HepG2 (cell line): ENCODE measurements around the gene C6orf132. TPM values are rescaled to one million over a fixed set of nuclear protein-coding genes. Genes with fewer than 3 reads are reported as not detected.

ENCODE experiments used
- ATAC-seq: fragments of 200-7000 bp; cut with Tn5 transposase; 3 replicates; pipeline ENCODE4 v1.9.1; 2020; ENCODE audit warnings: mild to moderate bottlenecking, moderate library complexity
- BruUV-seq: library from RNA; stranded (reverse); fragments of 400-500 nt; replicated peaks from 2 replicates; lab custom pipeline; 2021; lab: Mats Ljungman, UMichigan
- CTCF ChIA-PET: fragments of 300-600 bp; formaldehyde crosslinking; extraction: SDS; loops from one replicate; lab custom pipeline; 2021; ENCODE audit warnings: low total read pairs, inconsistent platforms, low intra/inter-chr PET ratio; lab: Yijun Ruan, JAX
- POLR2A ChIA-PET: fragments of 350-600 bp; sonication (Branson Sonifier 250); formaldehyde crosslinking; loops from one replicate; lab custom pipeline; 2020; ENCODE audit warnings: antibody characterized with exemption, inconsistent platforms; lab: Yijun Ruan, JAX
- DNase-seq: peaks from one replicate; pipeline ENCODE4 v3.0.0-alpha.2; 2015; ENCODE audit warnings: low spot score
- FAIRE-seq: peaks from 3 replicates; lab custom pipeline; 2011; peaks lifted over from hg19 to GRCh38; lab: Jason Lieb, UNC
- H2AFZ ChIP-seq: one replicate; pipeline ENCODE4 v1.6.1; 2011; ENCODE audit warnings: low read length, inconsistent platforms
- H3K27ac ChIP-seq: fragments of 300-600 bp; 3 replicates; pipeline ENCODE4 v1.8.0; 2011; ENCODE audit warnings: mixed run types, mild to moderate bottlenecking, mixed read lengths, low read length, inconsistent platforms; ENCODE audit not compliant: insufficient read depth; ENCODE audit errors: extremely low read length
- H3K27me3 ChIP-seq, 2 experiments: fragments of 200-600 bp in 1 of 2; 2 replicates in 1 of 2; 3 replicates in 1 of 2; pipeline versions ENCODE4 v1.6.0 to v1.8.0; 2011; ENCODE audit warnings: low read length in 2 of 2, mild to moderate bottlenecking in 2 of 2, moderate library complexity in 2 of 2, inconsistent platforms in 1 of 2; ENCODE audit not compliant: insufficient read depth in 2 of 2, control insufficient read depth in 1 of 2
- H3K36me3 ChIP-seq, 2 experiments: fragments of 200-600 bp in 1 of 2; replicated peaks in 1 of 2; 2 replicates in 1 of 2; 3 replicates in 1 of 2; pipeline versions ENCODE4 v1.5.1 to v1.8.0; 2011; ENCODE audit warnings: low read length in 2 of 2, inconsistent platforms in 1 of 2; ENCODE audit not compliant: insufficient read depth in 2 of 2, control insufficient read depth in 1 of 2
- H3K4me1 ChIP-seq: 2 replicates; pipeline ENCODE4 v1.5.1; 2012; ENCODE audit warnings: low read length, inconsistent platforms; ENCODE audit not compliant: insufficient read depth
- H3K4me2 ChIP-seq: 2 replicates; pipeline ENCODE4 v1.6.0; 2011; ENCODE audit warnings: low read depth, low read length, inconsistent platforms
- H3K4me3 ChIP-seq, 3 experiments: fragments of 200-600 bp in 1 of 3; sonication (generic), shearing (Covaris generic) in 1 of 3; replicated peaks in 1 of 3; 2 replicates each; pipeline ENCODE4 v1.5.1; 2011 to 2016; ENCODE audit warnings: low read length in 3 of 3, inconsistent platforms in 2 of 3, low read depth in 2 of 3, mild to moderate bottlenecking in 2 of 3, control low read depth in 1 of 3, mixed read lengths in 1 of 3; ENCODE audit not compliant: insufficient read depth in 1 of 3
- H3K79me2 ChIP-seq: one replicate; pipeline ENCODE4 v1.6.1; 2011; ENCODE audit warnings: low read length, inconsistent platforms; ENCODE audit not compliant: insufficient read depth
- H3K9ac ChIP-seq: 2 replicates; pipeline ENCODE4 v1.6.0; 2011; ENCODE audit warnings: mild to moderate bottlenecking, low read depth, low read length, inconsistent platforms; ENCODE audit not compliant: insufficient read depth
- H3K9me3 ChIP-seq: 2 replicates; pipeline ENCODE4 v1.5.1; 2012; ENCODE audit warnings: mild to moderate bottlenecking, low read length
- H4K20me1 ChIP-seq: 2 replicates; pipeline ENCODE4 v1.6.0; 2011; ENCODE audit warnings: inconsistent platforms, mild to moderate bottlenecking, low read length, moderate library complexity; ENCODE audit not compliant: insufficient read depth
- FOXO4 ChIP-seq: sonication (generic); formaldehyde crosslinking; conservative IDR thresholded peaks from 2 replicates; pipeline ENCODE4 v1.8.1; 2023; ENCODE audit warnings: missing genetic modification reagents
- HCFC1 ChIP-seq: fragments of 150-350 bp; IDR thresholded peaks from 2 replicates; pipeline ENCODE4 v1.6.1; 2014; ENCODE audit warnings: low read depth, low read length
- HNF4A ChIP-seq: sonication (generic); formaldehyde crosslinking; IDR thresholded peaks from 2 replicates; pipeline ENCODE4 v1.4.0; 2020; ENCODE audit warnings: missing genetic modification reagents
- HNF4G ChIP-seq, 2 experiments: sonication (generic) in 1 of 2; formaldehyde crosslinking in 1 of 2; IDR thresholded peaks; 2 replicates each; pipeline versions ENCODE4 v1.4.0 to v1.6.1; 2011 to 2020; ENCODE audit warnings: borderline replicate concordance in 2 of 2, low read depth in 2 of 2, mild to moderate bottlenecking in 2 of 2, low read length in 1 of 2, missing genetic modification reagents in 1 of 2, moderate library complexity in 1 of 2
- PAXIP1 ChIP-seq: sonication (generic); formaldehyde crosslinking; conservative IDR thresholded peaks from 2 replicates; pipeline ENCODE4 v1.4.0; 2020; ENCODE audit warnings: mild to moderate bottlenecking, missing genetic modification reagents, moderate library complexity
- POLR2A ChIP-seq, 2 experiments: IDR thresholded peaks; 2 replicates each; pipeline ENCODE4 v1.6.1; 2011; ENCODE audit warnings: low read depth in 2 of 2, low read length in 2 of 2, mild to moderate bottlenecking in 1 of 2, moderate library complexity in 1 of 2; ENCODE audit not compliant: insufficient read depth in 1 of 2
- SALL1 ChIP-seq: sonication (generic); formaldehyde crosslinking; IDR thresholded peaks from 2 replicates; pipeline ENCODE4 v1.8.0; 2022; ENCODE audit warnings: mild to moderate bottlenecking, missing genetic modification reagents
- TBX2 ChIP-seq: sonication (generic); formaldehyde crosslinking; IDR thresholded peaks from 2 replicates; pipeline ENCODE4 v1.5.0; 2020; ENCODE audit warnings: missing genetic modification reagents, mild to moderate bottlenecking, borderline replicate concordance
- THRA ChIP-seq: sonication (generic); formaldehyde crosslinking; IDR thresholded peaks from 2 replicates; pipeline ENCODE4 v1.4.0; 2020; ENCODE audit warnings: missing genetic modification reagents, borderline replicate concordance
- ZBTB21 ChIP-seq: sonication (generic); formaldehyde crosslinking; IDR thresholded peaks from 2 replicates; pipeline ENCODE4 v1.4.0; 2020; ENCODE audit warnings: missing genetic modification reagents
- ZFP37 ChIP-seq: sonication (generic); formaldehyde crosslinking; IDR thresholded peaks from 2 replicates; pipeline ENCODE4 v1.4.0; 2020; ENCODE audit warnings: missing genetic modification reagents, borderline replicate concordance
- ZNF772 ChIP-seq: sonication (generic); formaldehyde crosslinking; IDR thresholded peaks from 2 replicates; pipeline ENCODE4 v1.5.0; 2020; ENCODE audit warnings: mild to moderate bottlenecking, missing genetic modification reagents
- ZSCAN29 ChIP-seq: sonication (generic); formaldehyde crosslinking; conservative IDR thresholded peaks from 2 replicates; pipeline ENCODE4 v1.4.0; 2020; ENCODE audit warnings: mild to moderate bottlenecking, missing genetic modification reagents
- WGBS: methylation state at CpG from one replicate; pipeline ENCODE4 v1.1.6; 2017; ENCODE audit warnings: low lambda C conversion rate; 5-methylcytosine and 5-hydroxymethylcytosine counted together
- in situ Hi-C: cut with HindIII; loops from 2 replicates; pipeline ENCODE4 v1.10.0; 2017; ENCODE audit warnings: low pct_unique_long_range_greater_than_20kb; ENCODE audit not compliant: extremely low pct_ligation_motif_present
- intact Hi-C: fragments of 100-400 bp; cut with micrococcal nuclease; formaldehyde crosslinking; loops from one replicate; pipeline ENCODE4 v1.10.0; 2022; ENCODE audit not compliant: unreplicated experiment
- polyA plus RNA-seq, 8 experiments: library from polyadenylated mRNA; depleted of rRNA in 3 of 8; stranded (reverse) in 7 of 8; unstranded in 1 of 8; fragments of >200 nt; fragmentation: Illumina TruSeq in 4 of 8; extraction: Trizol in 4 of 8; gene quantifications; 2 replicates each; pipeline versions ENCODE4 v1.2.1 to v1.2.3, GENCODE V29; 2011 to 2016; ENCODE audit warnings: low read depth in 4 of 8, missing spikeins in 1 of 8, mixed read lengths in 1 of 8; ENCODE audit not compliant: insufficient read depth in 1 of 8
- total RNA-seq, 5 experiments: library from RNA; depleted of rRNA; stranded (reverse); fragments of >200 nt; fragmentation: Illumina TruSeq; extraction: Trizol; gene quantifications; 2 replicates each; pipeline ENCODE4 v1.2.3, GENCODE V29; 2016; ENCODE audit warnings: low read depth in 1 of 5

Gene C6orf132
- total and polyA plus RNA-seq, 2 of the 13 experiments (the other 11 are each of a cell fraction or from before 2014, with no cell fraction given): 0.78 to 3.0 TPM

GRCh38 chr6:42117843-42118161 is 24.6 kb downstream of the C6orf132 start (continued):
- TF ChIP-seq THRA (CRISPR knock-in tag): peak; percentile 26; the same call in 1 of the 2 replicates
- TF ChIP-seq TBX2 (CRISPR knock-in tag): peak; percentile 34; the same call in 1 of the 2 replicates
- TF ChIP-seq HCFC1: no peak
- no peak for TF ChIP-seq ZFP37 (CRISPR knock-in tag)
- 0 out of 2 replicates have a peak, but pooled peaks have one; percentile 54 for TF ChIP-seq ZNF772 (CRISPR knock-in tag)
- TF ChIP-seq ZSCAN29: 0 out of 2 replicates have a peak, but pooled peaks have one; percentile 17
- TF ChIP-seq, all 625 proteins: peak for 9

- intact Hi-C loops: no loop called here
- no peaks in the 10 kb centered on the region for H3K36me3 ChIP-seq
- peaks cover 43% of the 10 kb centered on the region for H3K4me1 ChIP-seq
- ChIA-PET CTCF (interaction anchor here (0.9 kb wide), 1 partner anchor 9 kb away, joined by 3 read pairs; no protein-coding TSS in a partner anchor), POLR2A (interaction anchor here (1.1 to 1.6 kb wide), 4 partner anchors 10 to 64 kb away, joined by 3 to 9 read pairs (median 4); partner anchors contain the start of gene TAF8)
- in situ Hi-C loops: no loop called here
- no peaks in the 10 kb centered on the region for H4K20me1 ChIP-seq
- H3K4me2 ChIP-seq: peak overlapping the region; percentile 16
- BruUV-seq: no TSS peak
- no peak overlapping the region for H3K27ac ChIP-seq
- ATAC-seq: no peak
- no peaks in the 10 kb centered on the region for H3K9me3 ChIP-seq
- 36% methylated on average over 5 of the region's 5 CpGs for WGBS
- FAIRE-seq: peak; percentile 30
- DNase-seq: peak; percentile 33
- no peak overlapping the region for H3K9ac ChIP-seq
- H3K4me3 ChIP-seq: no peak overlapping the region
- H3K79me2 ChIP-seq: no peaks in the 10 kb centered on the region
- no peak overlapping the region for H2AFZ ChIP-seq
- H3K27me3 ChIP-seq: no peaks in the 10 kb centered on the region
- TF ChIP-seq FOXO4 (CRISPR knock-in tag) (0 out of 2 replicates have a peak, but pooled peaks have one; percentile 66), HNF4G (IDR thresholded peaks at IDR 0.05; ENCODE audit: borderline replicate concordance, low read depth, low read length) (peak; percentile 43; the same call in 1 of the 2 replicates), HNF4G (CRISPR knock-in tag; IDR thresholded peaks at IDR 0.05; ENCODE audit: borderline replicate concordance, low read depth) (no peak), ZBTB21 (CRISPR knock-in tag) (no peak), PAXIP1 (CRISPR knock-in tag) (peak; percentile 26; the same call in 1 of the 2 replicates), SALL1 (CRISPR knock-in tag) (0 out of 2 replicates have a peak, but pooled peaks have one; percentile 17), HNF4A (CRISPR knock-in tag) (0 out of 2 replicates have a peak, but pooled peaks have one; percentile 36), POLR2A (IDR thresholded peaks at IDR 0.05; ENCODE audit: insufficient read depth in 1 of 2, low read depth in 2 of 2, low read length in 2 of 2) (no peak)
Measured at GRCh38 chr6:42113936-42114636, 28.3 kb downstream of the C6orf132 start.
